GM19351 (cell line): ENCODE measurements around the gene SETX.

Experiments
- ATAC-seq: cut with Tn5 transposase; IDR thresholded peaks from one replicate; pipeline ENCODE4 v1.9.1; 2021; ENCODE audit warnings: mild to moderate bottlenecking, moderate library complexity; ENCODE audit not compliant: unreplicated experiment

SETX gene

DNA sequence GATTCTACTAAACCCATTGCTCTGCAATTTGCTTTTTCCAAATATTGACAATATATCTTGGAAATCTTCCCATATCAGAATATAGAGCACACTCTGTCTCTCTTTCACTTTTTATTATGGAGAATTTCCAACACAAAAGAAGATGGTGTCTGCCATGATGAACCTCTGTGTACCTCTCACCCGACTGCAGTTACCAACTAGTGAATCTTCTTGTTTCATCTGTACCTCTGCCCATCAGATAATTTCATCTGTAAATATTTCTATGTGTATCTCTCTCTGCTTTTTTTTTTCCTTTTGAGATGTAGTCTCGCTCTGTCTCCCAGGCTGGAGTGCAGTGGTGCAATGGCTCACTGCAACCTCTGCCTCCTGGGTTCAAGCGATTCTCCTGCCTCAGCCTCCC, 130.1 kb downstream of the SETX start:
- no peak for ATAC-seq

DNA sequence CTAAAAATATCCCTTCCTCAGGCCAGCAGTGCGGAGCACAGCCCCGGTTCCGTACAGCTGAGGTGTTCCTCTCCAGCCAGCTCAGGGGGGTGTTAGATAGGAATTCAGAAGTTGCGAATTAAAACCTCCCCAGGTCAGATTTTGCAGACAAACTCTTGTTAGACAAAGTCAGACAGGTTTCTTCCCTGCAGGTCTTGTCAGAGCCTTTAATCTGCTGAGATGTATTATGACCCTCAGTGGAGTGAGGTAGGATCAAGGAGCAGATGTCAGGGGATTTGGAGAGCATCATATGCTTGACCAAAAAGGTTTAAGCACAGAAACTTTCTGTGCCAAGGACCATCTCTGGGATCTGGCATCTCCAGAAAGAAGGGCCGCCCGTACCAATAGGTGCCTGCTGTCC, 132.8 kb downstream of the SETX start:
- ATAC-seq = no peak

- ATAC-seq = no peak
Measured at GRCh38 chr9:132218208-132218607, 136.6 kb downstream of the SETX start.

DNA sequence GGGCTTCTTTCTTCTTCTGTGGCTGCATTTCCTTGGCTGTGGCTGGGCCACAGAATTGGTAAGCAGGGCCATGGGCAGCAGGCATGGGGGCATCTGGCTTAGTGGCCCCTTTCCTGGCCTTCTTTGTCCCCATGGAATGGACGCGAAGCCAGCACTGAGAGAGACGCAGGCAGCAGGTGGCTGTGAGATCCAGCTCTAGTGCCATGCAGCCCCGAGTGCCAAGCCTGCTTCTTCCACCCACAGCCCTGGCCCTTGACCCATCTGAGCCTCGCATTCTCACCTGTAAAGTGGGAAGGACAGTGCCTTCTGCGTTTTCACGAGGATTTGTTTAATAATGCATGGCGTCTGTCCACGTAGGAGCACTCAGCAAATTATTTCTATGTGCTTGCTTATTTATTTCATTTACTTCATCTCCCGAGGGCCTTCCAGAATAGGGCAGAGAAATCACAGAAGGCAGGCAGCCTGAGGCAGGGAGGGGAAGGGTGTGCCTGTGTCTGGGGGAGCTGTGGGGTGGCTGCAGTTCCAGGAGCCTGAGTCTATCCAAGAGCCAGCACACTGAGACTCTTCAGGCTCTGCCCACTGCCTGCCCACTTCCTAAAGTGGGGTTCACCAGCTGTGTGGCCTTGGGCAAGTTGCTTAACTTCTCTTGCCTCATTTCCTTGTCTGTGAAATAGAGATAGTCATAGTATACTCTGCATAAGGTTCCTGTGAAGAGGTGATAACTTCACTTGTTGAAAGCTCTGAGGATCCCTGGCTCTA, 137.7 kb downstream of the SETX start:
- no peak for ATAC-seq

DNA sequence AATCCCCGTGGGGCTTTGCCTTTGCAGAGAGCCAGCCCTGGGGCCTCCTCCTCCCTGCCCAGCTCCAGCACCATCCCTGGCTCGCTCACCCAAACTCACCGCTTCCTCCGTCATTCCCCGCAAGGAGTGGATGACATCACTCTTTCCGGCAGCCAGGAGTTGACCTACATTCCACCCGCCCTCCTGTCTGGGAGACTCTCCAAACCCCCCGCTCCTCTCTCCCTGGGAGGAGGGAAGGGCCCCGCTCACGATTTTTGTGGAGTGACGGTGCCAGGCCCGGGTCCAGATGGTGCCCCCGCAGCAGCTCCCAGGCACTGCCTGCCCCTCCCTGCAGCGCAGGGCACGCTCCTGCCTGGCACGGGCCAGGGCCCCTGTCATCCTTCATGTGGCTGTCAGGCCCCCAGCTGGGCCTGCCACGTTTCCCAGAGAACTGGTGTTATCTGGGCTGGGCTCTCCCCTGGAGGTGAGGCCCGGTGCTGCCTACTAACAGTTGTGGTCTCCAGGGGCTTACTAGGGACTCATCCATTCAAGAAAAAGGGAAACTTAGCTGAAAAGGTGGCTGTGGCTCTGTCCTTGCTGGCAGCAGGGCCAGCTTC, 140.7 kb downstream of the SETX start:
- no peak for ATAC-seq

- ATAC-seq = no peak
Measured at GRCh38 chr9:132211570-132211969, 143.2 kb downstream of the SETX start.
